SK-N-DZ (cell line): ENCODE results near the gene RBM8A. TPM values are rescaled to one million over a fixed set of nuclear protein-coding genes. Genes with fewer than 3 reads are reported as not detected.

ENCODE experiments used
- DNase-seq: peaks from one replicate; pipeline ENCODE4 v3.0.0-alpha.2; 2015; ENCODE audit warnings: low spot score
- polyA plus RNA-seq, 2 experiments: library from polyadenylated mRNA; depleted of rRNA; stranded (reverse); fragments of >200 nt; gene quantifications; 2 replicates each; pipeline ENCODE4 v1.2.3, GENCODE V29; 2014

RBM8A gene
- polyA plus RNA-seq (2014; cell fraction: cytosol; rRNA removed): 326 and 347 TPM in 2 replicates
- 219 and 253 TPM in 2 replicates for polyA plus RNA-seq (2014; cell fraction: nucleus; rRNA removed)

GRCh38 chr1:145927063-145927886, at the start of gene RBM8A:
Gene RBM8A, minus strand, starts transcription at chr1:145927484. Its CDS starts 58 bp downstream, at chr1:145927426.
- peak; percentile 99 for DNase-seq

GRCh38 chr1:145977016-145977415, 49.7 kb upstream of the RBM8A start:
- DNase-seq: no peak

GRCh38 chr1:145975216-145975615, 47.9 kb upstream of the RBM8A start:
- DNase-seq: no peak

- DNase-seq: no peak
Measured at GRCh38 chr1:145974721-145975120, 47.4 kb upstream of the RBM8A start.

- DNase-seq: no peak
Measured at GRCh38 chr1:145972580-145972979, 45.3 kb upstream of the RBM8A start.

GRCh38 chr1:145967288-145967687, 40.0 kb upstream of the RBM8A start:
- DNase-seq: no peak

GRCh38 chr1:145965119-145965744, 37.9 kb upstream of the RBM8A start:
- no peak for DNase-seq

GRCh38 chr1:145964328-145965118, 37.2 kb upstream of the RBM8A start, which contains the start of the genes ANKRD34A and POLR3GL:
Gene ANKRD34A, minus strand, starts transcription at chr1:145964575. Its CDS starts 2,816 bp downstream, at chr1:145961759.
Gene POLR3GL, plus strand, starts transcription at chr1:145964690. Its CDS starts 10,176 bp downstream, at chr1:145974866.
- peak; percentile 93 for DNase-seq

- no peak for DNase-seq
Measured at GRCh38 chr1:145963265-145964019, 36.2 kb upstream of the RBM8A start.

GRCh38 chr1:145962157-145963102, 35.1 kb upstream of the RBM8A start:
- peak; percentile 45 for DNase-seq

- no peak for DNase-seq
Measured at GRCh38 chr1:145961425-145962156, 34.3 kb upstream of the RBM8A start.

GRCh38 chr1:145961109-145961424, 33.8 kb upstream of the RBM8A start:
- no peak for DNase-seq

- DNase-seq: peak; percentile 93
Measured at GRCh38 chr1:145960468-145961108, 33.3 kb upstream of the RBM8A start.

GRCh38 chr1:145959957-145960467, 32.7 kb upstream of the RBM8A start:
- DNase-seq: no peak

GRCh38 chr1:145959333-145959732, 32.0 kb upstream of the RBM8A start:
- no peak for DNase-seq

GRCh38 chr1:145958734-145959133, 31.4 kb upstream of the RBM8A start:
- DNase-seq: no peak

- peak; percentile 98 for DNase-seq
Measured at GRCh38 chr1:145957443-145958319, 30.4 kb upstream of the RBM8A start, which contains the start of gene LIX1L. Gene LIX1L, minus strand, starts transcription at chr1:145958017. Its CDS starts 90 bp downstream, at chr1:145957927.
